Activated CD8-positive, alpha-beta memory T cell treated with anti-CD3 and anti-CD28 coated beads, Interleukin-2, amount 10 ng/mL, durations not matched to agents 7 days and 5 days (primary cell): ENCODE measurements around the gene CEBPG. TPM values are rescaled to one million over a fixed set of nuclear protein-coding genes. Genes with fewer than 3 reads are reported as not detected.

Experiments used
- ATAC-seq: fragments of 150-1000 bp; cut with Tn5 transposase; one replicate; pipeline ENCODE4 v1.10.0; 2021; ENCODE audit warnings: moderate library complexity
- CTCF ChIA-PET: fragments of 350-600 bp; sonication (Branson Sonifier 250); formaldehyde crosslinking; loops from one replicate; lab custom pipeline; 2021; ENCODE audit warnings: antibody characterized with exemption; lab: Charles Lee
- DNase-seq: peaks from one replicate; pipeline ENCODE4 v3.0.0-alpha.2; 2020
- H3K27ac Mint-ChIP-seq: one replicate; pipeline ENCODE4 v1.8.0; 2021; ENCODE audit warnings: mild to moderate bottlenecking, mixed read lengths
- H3K27me3 Mint-ChIP-seq: one replicate; pipeline ENCODE4 v1.8.0; 2021; ENCODE audit warnings: mixed read lengths
- H3K36me3 Mint-ChIP-seq: one replicate; pipeline ENCODE4 v1.8.0; 2021; ENCODE audit warnings: mild to moderate bottlenecking, mixed read lengths
- H3K4me1 Mint-ChIP-seq: one replicate; pipeline ENCODE4 v1.8.0; 2021; ENCODE audit warnings: mixed read lengths
- H3K4me3 Mint-ChIP-seq: one replicate; pipeline ENCODE4 v1.8.0; 2021; ENCODE audit warnings: mild to moderate bottlenecking, moderate library complexity, mixed read lengths
- H3K9me3 Mint-ChIP-seq: one replicate; pipeline ENCODE4 v1.8.0; 2022; ENCODE audit warnings: low read depth, mixed read lengths
- total RNA-seq, 2 experiments: library from RNA; stranded (reverse); gene quantifications; one replicate each; pipeline ENCODE4 v1.2.3, GENCODE V29; 2021

CEBPG gene
- total RNA-seq, 2 experiments from 2014 or later: 22.2 to 27.1 TPM

- ATAC-seq: no peak
- no peak for DNase-seq
- CTCF ChIA-PET: interaction anchor here (1.0 to 1.2 kb wide), 2 partner anchors 15 to 108 kb away, joined by 3 read pairs; no protein-coding TSS in a partner anchor
- Mint-ChIP-seq H3K27ac (no peak overlapping the region), H3K4me1 (no peaks in the 10 kb centered on the region), H3K9me3 (no peaks in the 10 kb centered on the region), H3K4me3 (no peak overlapping the region), H3K36me3 (no peaks in the 10 kb centered on the region), H3K27me3 (peaks cover 54% of the 10 kb centered on the region)
Measured at GRCh38 chr19:33343859-33344572, 29.5 kb upstream of the CEBPG start.

- ATAC-seq: no peak
- no peaks in the 10 kb centered on the region for H3K4me1 Mint-ChIP-seq
- CTCF ChIA-PET: interaction anchor here (1.0 to 1.2 kb wide), 2 partner anchors 15 to 108 kb away, joined by 3 read pairs; no protein-coding TSS in a partner anchor
- no peak overlapping the region for H3K27ac Mint-ChIP-seq
- H3K4me3 Mint-ChIP-seq: no peak overlapping the region
- H3K9me3 Mint-ChIP-seq: no peaks in the 10 kb centered on the region
- peaks cover 50% of the 10 kb centered on the region for H3K27me3 Mint-ChIP-seq
- H3K36me3 Mint-ChIP-seq: no peaks in the 10 kb centered on the region
- no peak for DNase-seq
Measured at GRCh38 chr19:33344573-33344925, 29.0 kb upstream of the CEBPG start.

- H3K36me3 Mint-ChIP-seq: no peaks in the 10 kb centered on the region
- DNase-seq (no peak), ATAC-seq (no peak)
- CTCF ChIA-PET: no interaction called here
- no peak overlapping the region for H3K27ac Mint-ChIP-seq
- H3K27me3 Mint-ChIP-seq: peaks cover 50% of the 10 kb centered on the region
- no peaks in the 10 kb centered on the region for H3K4me1 Mint-ChIP-seq
- no peaks in the 10 kb centered on the region for H3K9me3 Mint-ChIP-seq
- no peak overlapping the region for H3K4me3 Mint-ChIP-seq
Measured at GRCh38 chr19:33345163-33345562, 28.3 kb upstream of the CEBPG start.

GRCh38 chr19:33346665-33347064 lies 26.8 kb upstream of the CEBPG start:
- CTCF ChIA-PET: no interaction called here
- peaks cover 43% of the 10 kb centered on the region for H3K27me3 Mint-ChIP-seq

GRCh38 chr19:33347300-33347699 lies 26.2 kb upstream of the CEBPG start:
- peaks cover 39% of the 10 kb centered on the region for H3K27me3 Mint-ChIP-seq
- CTCF ChIA-PET: no interaction called here
- no peak for DNase-seq
- no peak for ATAC-seq
- H3K9me3 Mint-ChIP-seq: no peaks in the 10 kb centered on the region
- H3K27ac Mint-ChIP-seq: no peak overlapping the region
- H3K4me1 Mint-ChIP-seq: no peaks in the 10 kb centered on the region
- H3K4me3 Mint-ChIP-seq: no peak overlapping the region
- no peaks in the 10 kb centered on the region for H3K36me3 Mint-ChIP-seq

More at GRCh38 chr19:33346665-33347064, 26.8 kb upstream of the CEBPG start:
- Mint-ChIP-seq H3K9me3 (no peaks in the 10 kb centered on the region), H3K27ac (no peak overlapping the region), H3K4me1 (no peaks in the 10 kb centered on the region), H3K36me3 (no peaks in the 10 kb centered on the region), H3K4me3 (no peak overlapping the region)
- DNase-seq (no peak), ATAC-seq (no peak)

GRCh38 chr19:33348301-33349010 lies 25.1 kb upstream of the CEBPG start:
- no peak for DNase-seq
- Mint-ChIP-seq H3K36me3 (no peaks in the 10 kb centered on the region), H3K4me3 (no peak overlapping the region), H3K27me3 (peaks cover 27% of the 10 kb centered on the region), H3K27ac (no peak overlapping the region), H3K4me1 (no peaks in the 10 kb centered on the region), H3K9me3 (no peaks in the 10 kb centered on the region)
- CTCF ChIA-PET: interaction anchor here (0.8 kb wide), 1 partner anchor 82 kb away, joined by 3 read pairs; no protein-coding TSS in a partner anchor
- no peak for ATAC-seq

GRCh38 chr19:33349319-33350289 lies 23.9 kb upstream of the CEBPG start:
- Mint-ChIP-seq H3K36me3 (no peaks in the 10 kb centered on the region), H3K27me3 (peaks cover 18% of the 10 kb centered on the region), H3K9me3 (no peaks in the 10 kb centered on the region), H3K4me3 (no peak overlapping the region), H3K4me1 (no peaks in the 10 kb centered on the region), H3K27ac (no peak overlapping the region)
- ATAC-seq (no peak), DNase-seq (no peak)
- CTCF ChIA-PET: interaction anchor here (0.8 kb wide), 2 partner anchors 81 to 108 kb away, joined by 3 read pairs; no protein-coding TSS in a partner anchor

- Mint-ChIP-seq H3K27ac (no peak overlapping the region), H3K36me3 (no peaks in the 10 kb centered on the region), H3K27me3 (peaks cover 14% of the 10 kb centered on the region), H3K9me3 (no peaks in the 10 kb centered on the region), H3K4me3 (no peak overlapping the region), H3K4me1 (no peaks in the 10 kb centered on the region)
- DNase-seq (no peak), ATAC-seq (no peak)
- CTCF ChIA-PET: interaction anchor here (0.8 kb wide), 1 partner anchor 109 kb away, joined by 3 read pairs; no protein-coding TSS in a partner anchor
Measured at GRCh38 chr19:33350538-33351309, 22.8 kb upstream of the CEBPG start.

GRCh38 chr19:33355535-33355934 lies 18.0 kb upstream of the CEBPG start:
- ATAC-seq (no peak), DNase-seq (no peak)
- Mint-ChIP-seq H3K27ac (no peak overlapping the region), H3K27me3 (peaks cover 18% of the 10 kb centered on the region), H3K4me1 (no peaks in the 10 kb centered on the region), H3K4me3 (no peak overlapping the region), H3K9me3 (peaks cover 4% of the 10 kb centered on the region), H3K36me3 (peaks cover 1% of the 10 kb centered on the region)
- CTCF ChIA-PET: interaction anchor here (0.7 kb wide), 1 partner anchor 422 kb away, joined by 3 read pairs; no protein-coding TSS in a partner anchor

GRCh38 chr19:33357556-33357955 lies 16.0 kb upstream of the CEBPG start:
- H3K27me3 Mint-ChIP-seq: peaks cover 19% of the 10 kb centered on the region
- peaks cover 4% of the 10 kb centered on the region for H3K9me3 Mint-ChIP-seq
- no peak for DNase-seq
- no peak for ATAC-seq
- CTCF ChIA-PET: no interaction called here
- H3K27ac Mint-ChIP-seq: no peak overlapping the region
- H3K4me3 Mint-ChIP-seq: no peak overlapping the region
- H3K4me1 Mint-ChIP-seq: no peaks in the 10 kb centered on the region
- H3K36me3 Mint-ChIP-seq: peaks cover 1% of the 10 kb centered on the region

GRCh38 chr19:33358408-33358807 lies 15.1 kb upstream of the CEBPG start:
- Mint-ChIP-seq H3K27me3 (peaks cover 19% of the 10 kb centered on the region), H3K9me3 (peaks cover 4% of the 10 kb centered on the region), H3K36me3 (peaks cover 1% of the 10 kb centered on the region), H3K4me3 (no peak overlapping the region), H3K27ac (no peak overlapping the region), H3K4me1 (no peaks in the 10 kb centered on the region)
- DNase-seq: no peak
- ATAC-seq: no peak
- CTCF ChIA-PET: interaction anchor here (1.7 kb wide), 1 partner anchor 49 kb away, joined by 4 read pairs; no protein-coding TSS in a partner anchor

- H3K27me3 Mint-ChIP-seq: peaks cover 21% of the 10 kb centered on the region
- DNase-seq: no peak
- H3K27ac Mint-ChIP-seq: no peak overlapping the region
- CTCF ChIA-PET: interaction anchor here (1.0 to 1.7 kb wide), 2 partner anchors 48 to 56 kb away, joined by 4 read pairs; no protein-coding TSS in a partner anchor
- H3K9me3 Mint-ChIP-seq: peaks cover 4% of the 10 kb centered on the region
- H3K36me3 Mint-ChIP-seq: peaks cover 1% of the 10 kb centered on the region
- no peaks in the 10 kb centered on the region for H3K4me1 Mint-ChIP-seq
- no peak for ATAC-seq
- H3K4me3 Mint-ChIP-seq: no peak overlapping the region
Measured at GRCh38 chr19:33359581-33359980, 13.9 kb upstream of the CEBPG start.
